SK-N-SH treated with all-trans-retinoic acid at 6 μM for 48 hours (cell line): Measurements from ENCODE around the gene DCLRE1A.

Experiments used
- ISL1 ChIP-seq: fragments of 250-450 bp; sonication (Bioruptor Pico); IDR thresholded peaks from 2 replicates; pipeline ENCODE4 v2.1.2; 2022; ENCODE audit warnings: mild to moderate bottlenecking, moderate library complexity
- ZNF565 ChIP-seq: fragments of 450-650 bp; formaldehyde crosslinking; conservative IDR thresholded peaks from 2 replicates; pipeline ENCODE4 v1.5.0; 2020; ENCODE audit warnings: low read depth, mild to moderate bottlenecking, moderate library complexity

- TF ChIP-seq ISL1, result no peak
- no peak for TF ChIP-seq ZNF565 (CRISPR knock-in tag)
Measured at GRCh38 chr10:113889911-113890310, 36.0 kb upstream of the DCLRE1A start.
